Central memory CD8-positive, alpha-beta T cell (primary cell): Measurements from ENCODE around the gene MDM4.

ENCODE experiments used
- ATAC-seq: fragments of 150-1000 bp; cut with Tn5 transposase; replicated peaks from 2 replicates; pipeline ENCODE4 v1.10.0; 2022; ENCODE audit warnings: mild to moderate bottlenecking, moderate FRiP score, moderate number of reproducible peaks; ENCODE audit not compliant: poor library complexity, severe bottlenecking; ENCODE audit errors: extremely low read depth
- DNase-seq, 2 donors: peaks; one replicate each; pipeline ENCODE4 v3.0.0; 2021; ENCODE audit warnings: low spot score in 2 of 2
- H3K27ac Mint-ChIP-seq: one replicate; pipeline ENCODE4 v1.8.0; 2022; ENCODE audit warnings: low read depth, mild to moderate bottlenecking, moderate library complexity, mixed read lengths
- H3K27me3 Mint-ChIP-seq: one replicate; pipeline ENCODE4 v1.8.0; 2022; ENCODE audit warnings: mixed read lengths
- H3K36me3 Mint-ChIP-seq: one replicate; pipeline ENCODE4 v1.8.0; 2022; ENCODE audit warnings: mild to moderate bottlenecking, moderate library complexity, mixed read lengths; ENCODE audit not compliant: insufficient read depth
- H3K4me1 Mint-ChIP-seq: one replicate; pipeline ENCODE4 v1.8.0; 2022; ENCODE audit warnings: mixed read lengths
- H3K4me3 Mint-ChIP-seq: one replicate; pipeline ENCODE4 v1.8.0; 2022; ENCODE audit warnings: mild to moderate bottlenecking, moderate library complexity, mixed read lengths
- H3K9me3 Mint-ChIP-seq: one replicate; pipeline ENCODE4 v1.8.0; 2022; ENCODE audit warnings: mixed read lengths

Gene MDM4

DNA sequence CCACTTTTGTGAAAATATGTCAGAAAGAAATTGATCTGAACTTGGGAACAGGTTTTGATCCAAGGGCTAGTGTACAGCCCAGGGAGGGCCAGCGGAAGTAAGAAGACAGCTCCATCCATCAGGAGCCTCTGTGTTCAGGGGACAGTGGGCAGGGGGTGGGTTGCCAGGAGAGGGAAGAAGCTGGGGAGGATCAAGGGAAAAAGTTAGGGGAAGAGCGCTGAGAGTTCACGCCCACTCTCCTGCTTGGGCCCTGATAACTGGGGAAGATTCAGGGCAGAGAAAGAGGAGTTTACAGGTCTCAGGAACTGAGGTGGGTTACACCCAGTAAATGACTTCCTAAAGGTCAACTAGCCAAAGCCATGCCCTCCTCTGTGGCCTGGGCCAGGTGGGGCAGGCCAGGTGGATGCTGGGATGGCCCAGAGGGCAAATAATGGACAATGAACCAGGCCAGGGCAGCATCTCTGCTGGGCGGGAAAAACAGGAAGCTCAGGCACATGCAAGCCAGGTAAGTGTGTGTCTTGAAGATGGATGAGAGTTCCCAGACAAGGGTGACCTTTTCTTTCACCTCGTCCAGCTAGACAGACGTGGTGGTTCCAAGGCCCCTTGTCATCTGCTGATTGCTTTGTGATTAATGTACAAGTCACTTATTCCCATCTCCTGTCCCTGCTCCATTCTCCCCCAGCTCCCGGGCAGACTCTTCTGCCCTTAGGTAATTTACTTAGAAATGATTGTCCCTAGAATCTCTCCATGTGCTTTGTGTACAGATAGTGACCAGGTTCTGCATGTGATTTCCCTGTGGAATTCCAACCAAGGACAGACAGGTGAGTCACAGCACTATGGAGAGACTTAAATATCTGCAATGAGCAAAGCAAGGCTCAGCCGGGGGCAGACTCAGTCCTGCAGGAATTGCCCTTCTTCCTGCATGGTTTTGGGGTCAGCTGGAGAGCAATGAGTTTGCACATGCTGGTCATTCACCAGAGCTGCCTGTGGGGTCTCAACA, 57.0 kb downstream of the MDM4 start:
- no peaks in the 10 kb centered on the region for H3K27me3 Mint-ChIP-seq
- no peak overlapping the region for H3K4me3 Mint-ChIP-seq
- no peaks in the 10 kb centered on the region for H3K4me1 Mint-ChIP-seq
- ATAC-seq: no peak
- peaks cover 10% of the 10 kb centered on the region for H3K36me3 Mint-ChIP-seq
- no peak for DNase-seq
- no peak overlapping the region for H3K27ac Mint-ChIP-seq
- H3K9me3 Mint-ChIP-seq: no peaks in the 10 kb centered on the region

DNA sequence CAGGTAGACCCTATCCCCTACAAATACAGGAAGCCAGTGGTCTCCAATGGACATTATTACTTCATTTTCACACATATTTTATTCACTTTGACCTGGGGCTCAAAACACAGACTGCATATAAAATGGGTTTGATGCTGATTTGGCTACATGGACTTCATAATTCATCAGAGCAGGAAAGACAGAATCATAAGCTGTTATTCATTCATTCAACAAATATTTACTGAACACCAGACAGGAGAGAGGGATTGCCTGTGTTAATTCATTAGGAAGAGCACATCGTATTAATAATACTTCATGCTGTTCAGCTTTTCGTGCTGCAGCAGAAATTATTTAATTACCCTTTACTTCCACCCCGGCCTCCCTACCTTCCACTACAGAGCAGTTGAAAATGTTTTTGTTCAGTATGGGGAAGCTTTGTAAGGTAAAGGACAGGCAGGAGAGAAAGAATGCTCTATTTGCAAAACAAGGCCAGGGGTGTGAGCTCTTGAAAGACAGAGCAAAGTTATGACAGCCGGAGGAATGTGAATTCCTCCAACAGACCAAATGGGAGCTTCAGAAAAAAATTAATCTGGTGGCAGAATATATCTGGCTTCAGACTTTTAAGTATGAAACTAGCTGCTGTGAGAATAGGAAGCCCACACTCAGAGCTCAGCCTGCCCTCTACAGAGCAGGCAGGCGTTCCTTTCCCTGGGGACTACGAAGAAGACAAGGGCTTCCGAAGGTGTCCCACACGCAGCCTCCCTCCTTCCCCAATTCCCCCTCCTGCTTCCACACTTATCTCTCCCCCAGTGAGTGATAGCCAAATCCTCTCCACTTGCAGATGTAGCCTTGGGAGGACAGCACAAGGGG, 58.0 kb downstream of the MDM4 start:
- Mint-ChIP-seq H3K27me3 (no peaks in the 10 kb centered on the region), H3K4me1 (peaks cover 8% of the 10 kb centered on the region), H3K36me3 (peaks cover 13% of the 10 kb centered on the region), H3K27ac (no peak overlapping the region), H3K9me3 (no peaks in the 10 kb centered on the region), H3K4me3 (no peak overlapping the region)
- no peak for ATAC-seq
- no peak for DNase-seq

DNA sequence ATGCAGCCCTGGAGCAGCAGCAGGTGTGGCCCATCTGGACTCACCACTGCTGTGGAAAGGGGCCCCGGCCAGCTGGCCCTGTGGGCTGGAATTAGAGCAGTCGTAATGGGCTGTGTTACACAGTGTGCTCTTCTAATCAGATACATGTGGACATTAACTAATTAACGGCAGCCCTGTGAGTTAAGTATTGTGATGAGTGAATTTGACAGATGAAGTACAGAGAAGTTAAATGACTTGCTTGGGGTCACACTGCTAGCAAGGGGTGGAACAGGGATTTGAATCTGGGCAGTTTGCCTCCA, 58.6 kb downstream of the MDM4 start:
- H3K4me3 Mint-ChIP-seq: no peak overlapping the region
- H3K27ac Mint-ChIP-seq: no peak overlapping the region
- no peaks in the 10 kb centered on the region for H3K9me3 Mint-ChIP-seq
- no peaks in the 10 kb centered on the region for H3K27me3 Mint-ChIP-seq
- no peak for ATAC-seq
- peaks cover 8% of the 10 kb centered on the region for H3K4me1 Mint-ChIP-seq
- DNase-seq: no peak
- H3K36me3 Mint-ChIP-seq: peaks cover 13% of the 10 kb centered on the region

DNA sequence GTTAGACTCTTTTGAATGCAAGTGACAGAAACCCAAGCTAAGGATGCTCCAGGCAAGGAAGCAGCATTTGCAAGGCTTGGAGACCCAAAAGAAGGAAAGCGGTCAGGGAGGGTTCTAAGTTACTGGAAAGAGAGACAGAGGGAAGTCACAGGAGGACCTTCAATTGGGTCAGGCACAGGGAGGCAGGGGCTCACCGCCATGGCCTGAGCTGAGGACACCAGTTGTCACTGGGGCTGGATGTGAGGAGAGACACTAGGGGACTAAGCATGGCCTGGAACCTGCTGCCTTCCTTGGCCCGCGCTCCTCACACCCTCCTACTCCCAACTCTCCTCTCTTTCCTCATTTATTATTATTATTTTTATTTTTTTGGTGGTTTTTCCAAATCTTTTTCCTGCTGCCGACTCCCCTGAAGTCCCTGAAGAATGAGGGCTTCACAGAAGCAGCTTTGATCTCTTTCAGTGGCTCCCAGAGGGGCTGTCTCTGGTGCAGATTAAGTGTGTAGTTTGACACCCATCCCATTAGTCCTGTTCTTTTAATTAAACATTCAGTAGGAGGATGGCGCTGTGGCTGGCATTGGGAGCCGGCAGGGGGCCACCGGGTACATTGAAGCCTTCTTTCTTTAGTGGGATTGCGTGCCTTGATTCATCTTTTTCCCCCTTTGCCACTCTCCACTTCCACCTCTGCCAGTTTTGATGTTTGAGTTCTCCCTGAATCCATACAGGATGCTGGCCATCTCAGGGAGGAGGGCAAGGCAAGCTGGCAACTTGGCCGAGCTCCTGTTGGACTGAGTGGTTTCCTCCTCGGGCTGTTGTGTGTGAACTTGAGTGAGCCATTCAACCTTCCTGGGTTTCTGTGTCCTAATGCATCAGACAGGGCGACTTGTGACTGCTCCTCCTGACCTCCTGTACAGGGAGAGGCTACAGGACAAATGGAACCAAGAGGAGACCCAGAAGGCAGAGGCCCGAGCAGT, 59.3 kb downstream of the MDM4 start:
- ATAC-seq (no peak), DNase-seq (no peak)
- Mint-ChIP-seq H3K4me3 (no peak overlapping the region), H3K4me1 (peaks cover 15% of the 10 kb centered on the region), H3K36me3 (peaks cover 15% of the 10 kb centered on the region), H3K27me3 (no peaks in the 10 kb centered on the region), H3K9me3 (no peaks in the 10 kb centered on the region), H3K27ac (peak overlapping the region; percentile 50)

DNA sequence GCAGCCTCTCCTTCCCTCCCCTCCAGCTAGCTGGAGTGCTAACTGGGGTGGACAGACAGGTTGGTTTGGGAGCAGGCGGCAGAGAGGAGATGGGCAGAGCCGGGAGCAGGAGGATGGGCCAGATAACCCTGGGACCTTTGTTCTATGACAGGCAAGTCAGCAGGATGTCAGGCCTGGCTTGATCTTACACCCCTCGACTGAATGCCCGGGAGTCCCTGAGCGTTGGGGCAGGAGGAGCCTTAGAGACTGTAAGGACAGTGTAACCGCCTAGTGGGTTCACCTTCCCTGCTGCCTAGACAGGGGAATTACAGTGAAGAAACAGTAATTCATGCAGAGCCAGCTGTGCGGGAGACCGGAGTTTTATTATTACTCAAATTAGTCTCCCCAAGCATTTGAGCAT, 60.2 kb downstream of the MDM4 start:
- no peaks in the 10 kb centered on the region for H3K27me3 Mint-ChIP-seq
- DNase-seq: no peak
- no peak overlapping the region for H3K4me3 Mint-ChIP-seq
- no peaks in the 10 kb centered on the region for H3K9me3 Mint-ChIP-seq
- H3K36me3 Mint-ChIP-seq: peaks cover 11% of the 10 kb centered on the region
- H3K27ac Mint-ChIP-seq: peak overlapping the region; percentile 50
- H3K4me1 Mint-ChIP-seq: peaks cover 16% of the 10 kb centered on the region
- ATAC-seq: no peak

DNA sequence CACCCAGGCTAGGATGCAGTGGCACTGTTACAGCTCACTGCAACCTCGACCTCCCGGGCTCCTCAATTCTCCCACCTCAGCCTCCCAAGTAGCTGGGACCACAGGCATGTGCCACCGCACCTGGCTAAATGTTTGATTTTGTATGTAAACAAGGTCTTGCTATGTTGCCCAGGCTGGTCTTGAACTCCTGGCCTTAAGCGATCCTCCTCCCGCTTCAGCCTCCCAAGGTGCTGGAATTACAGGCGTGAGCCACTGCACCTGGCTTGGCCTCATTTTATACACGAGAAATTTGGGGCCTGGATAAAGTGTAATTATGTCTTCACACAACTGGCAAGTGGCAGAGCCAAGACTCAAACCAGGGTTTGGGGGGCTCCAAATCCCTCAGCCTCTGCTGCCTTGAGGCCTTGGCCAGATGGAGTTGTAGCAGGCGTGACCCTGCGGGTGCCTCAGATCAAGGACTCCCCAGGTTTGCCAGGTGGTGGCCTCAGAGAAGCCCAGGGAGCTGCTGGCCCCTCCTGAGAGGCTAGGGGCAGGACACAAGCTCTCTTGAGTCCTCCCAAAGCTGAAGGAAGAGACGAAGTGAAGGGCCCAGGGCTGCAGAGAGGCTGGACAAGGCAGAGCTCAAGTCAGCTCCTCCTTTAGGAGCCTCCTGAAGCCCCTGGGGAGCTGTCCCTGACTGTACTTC, 61.7 kb downstream of the MDM4 start:
- DNase-seq: no peak
- Mint-ChIP-seq H3K36me3 (peaks cover 12% of the 10 kb centered on the region), H3K4me1 (peaks cover 16% of the 10 kb centered on the region), H3K9me3 (no peaks in the 10 kb centered on the region), H3K4me3 (no peak overlapping the region), H3K27ac (peak overlapping the region; percentile 76), H3K27me3 (no peaks in the 10 kb centered on the region)
- no peak for ATAC-seq

DNA sequence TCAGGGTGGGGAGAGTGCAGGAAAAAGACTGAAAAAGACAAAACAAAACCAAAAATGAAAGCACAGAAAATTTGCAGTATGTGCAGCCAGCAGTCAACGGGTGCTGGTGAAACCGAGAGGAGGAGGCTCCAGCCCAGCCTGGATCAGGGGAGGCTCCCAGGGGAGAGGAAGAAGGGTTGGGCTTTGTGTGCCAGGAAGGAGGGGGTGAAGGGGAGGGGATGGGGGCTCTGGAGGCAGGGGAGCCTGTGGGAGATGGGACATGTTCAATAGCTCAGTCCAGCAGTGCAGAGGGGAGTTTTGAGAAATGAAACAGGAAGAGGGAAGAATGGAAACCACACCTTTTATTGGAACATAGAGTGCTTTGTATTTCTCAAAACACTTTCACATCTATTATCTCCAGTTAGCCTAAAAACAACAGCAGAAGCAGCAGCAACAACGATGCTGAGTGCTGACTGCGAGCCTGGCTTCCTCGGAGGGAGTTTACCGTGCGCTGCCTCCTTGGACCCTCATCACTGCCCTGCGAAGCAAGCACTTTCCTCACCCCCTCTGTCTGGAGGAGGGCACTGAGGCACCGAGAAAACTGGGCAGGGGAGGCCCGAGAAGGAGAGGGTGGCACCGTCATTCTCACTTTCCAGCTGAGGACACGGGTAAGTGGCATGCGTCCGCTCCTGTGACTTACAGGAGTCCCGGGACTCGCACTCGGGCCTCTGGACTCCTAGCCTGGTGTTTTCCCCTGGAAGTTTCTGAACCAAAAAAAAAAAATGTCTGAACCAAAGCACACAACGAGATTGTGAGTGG, 62.9 kb downstream of the MDM4 start:
- DNase-seq (no peak), ATAC-seq (peak; percentile 43)
- Mint-ChIP-seq H3K36me3 (peaks cover 10% of the 10 kb centered on the region), H3K27me3 (no peaks in the 10 kb centered on the region), H3K27ac (peak overlapping the region; percentile 76), H3K4me3 (peak overlapping the region; percentile 74), H3K9me3 (no peaks in the 10 kb centered on the region), H3K4me1 (peaks cover 16% of the 10 kb centered on the region)

DNA sequence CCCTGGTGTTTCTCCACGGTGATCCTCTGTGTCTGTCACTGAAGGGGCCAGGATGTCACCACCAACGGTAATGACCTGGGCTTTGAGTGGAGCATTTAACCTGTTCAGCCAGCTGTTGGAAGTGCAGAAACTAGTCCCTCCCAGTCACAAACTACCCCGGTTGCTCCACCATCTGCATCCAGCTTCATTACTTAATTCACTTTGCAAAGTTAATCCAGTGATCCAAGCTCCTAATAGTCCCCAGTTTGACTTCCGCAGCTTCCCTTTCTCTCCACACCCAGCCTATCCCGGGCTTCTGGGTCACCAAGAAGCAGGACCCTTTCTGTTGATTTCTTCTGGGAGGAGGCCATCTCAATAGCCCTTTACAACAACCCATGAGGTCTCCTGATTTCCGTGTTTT, 63.5 kb downstream of the MDM4 start:
- DNase-seq (no peak), ATAC-seq (no peak)
- peak overlapping the region; percentile 32 for H3K27ac Mint-ChIP-seq
- H3K9me3 Mint-ChIP-seq: no peaks in the 10 kb centered on the region
- H3K4me1 Mint-ChIP-seq: peaks cover 16% of the 10 kb centered on the region
- H3K27me3 Mint-ChIP-seq: no peaks in the 10 kb centered on the region
- H3K4me3 Mint-ChIP-seq: peak overlapping the region; percentile 74
- peaks cover 10% of the 10 kb centered on the region for H3K36me3 Mint-ChIP-seq

DNA sequence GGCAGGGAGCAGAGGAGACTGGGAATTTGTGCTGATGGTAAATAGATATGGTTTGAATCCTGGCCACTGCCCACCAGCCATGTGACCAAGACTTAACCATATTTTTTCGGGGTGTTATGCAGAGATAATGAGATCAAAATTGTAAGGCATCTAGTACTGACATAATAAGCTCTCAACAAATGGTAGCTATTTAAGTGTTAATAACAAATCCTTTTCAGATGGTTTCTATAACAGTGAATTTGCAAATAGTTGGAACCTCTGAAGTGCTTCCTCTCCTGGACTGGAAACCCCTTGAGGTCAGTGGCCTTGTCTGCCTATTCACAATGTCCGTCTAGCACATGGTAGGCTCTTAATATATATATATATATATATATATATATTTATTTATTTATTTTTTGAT, 64.7 kb downstream of the MDM4 start:
- DNase-seq (no peak), ATAC-seq (no peak)
- Mint-ChIP-seq H3K36me3 (peaks cover 10% of the 10 kb centered on the region), H3K27me3 (no peaks in the 10 kb centered on the region), H3K9me3 (no peaks in the 10 kb centered on the region), H3K4me1 (peaks cover 16% of the 10 kb centered on the region), H3K27ac (peak overlapping the region; percentile 32), H3K4me3 (no peak overlapping the region)

DNA sequence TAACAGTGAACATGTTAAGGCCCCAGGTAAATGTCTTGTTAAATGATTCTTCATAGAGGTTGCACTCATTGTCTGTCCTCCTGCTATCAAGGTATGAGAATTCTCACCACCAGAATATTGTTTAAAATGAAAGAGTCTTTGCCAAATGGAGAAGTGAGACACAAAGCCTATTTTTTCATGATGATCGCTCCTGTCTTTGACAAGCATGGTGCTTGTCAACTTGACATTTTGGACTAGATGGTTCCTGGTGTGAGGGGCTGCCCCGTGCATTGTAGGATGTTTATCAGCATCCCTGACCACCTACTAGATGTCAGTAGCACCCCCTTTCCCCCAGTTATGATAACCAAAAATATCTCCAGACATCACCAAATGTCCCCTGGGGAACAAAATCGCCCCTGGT, 65.6 kb downstream of the MDM4 start:
- peaks cover 10% of the 10 kb centered on the region for H3K36me3 Mint-ChIP-seq
- no peaks in the 10 kb centered on the region for H3K9me3 Mint-ChIP-seq
- H3K4me1 Mint-ChIP-seq: peaks cover 16% of the 10 kb centered on the region
- ATAC-seq (no peak), DNase-seq (no peak)
- H3K27ac Mint-ChIP-seq: no peak overlapping the region
- no peaks in the 10 kb centered on the region for H3K27me3 Mint-ChIP-seq
- H3K4me3 Mint-ChIP-seq: no peak overlapping the region

DNA sequence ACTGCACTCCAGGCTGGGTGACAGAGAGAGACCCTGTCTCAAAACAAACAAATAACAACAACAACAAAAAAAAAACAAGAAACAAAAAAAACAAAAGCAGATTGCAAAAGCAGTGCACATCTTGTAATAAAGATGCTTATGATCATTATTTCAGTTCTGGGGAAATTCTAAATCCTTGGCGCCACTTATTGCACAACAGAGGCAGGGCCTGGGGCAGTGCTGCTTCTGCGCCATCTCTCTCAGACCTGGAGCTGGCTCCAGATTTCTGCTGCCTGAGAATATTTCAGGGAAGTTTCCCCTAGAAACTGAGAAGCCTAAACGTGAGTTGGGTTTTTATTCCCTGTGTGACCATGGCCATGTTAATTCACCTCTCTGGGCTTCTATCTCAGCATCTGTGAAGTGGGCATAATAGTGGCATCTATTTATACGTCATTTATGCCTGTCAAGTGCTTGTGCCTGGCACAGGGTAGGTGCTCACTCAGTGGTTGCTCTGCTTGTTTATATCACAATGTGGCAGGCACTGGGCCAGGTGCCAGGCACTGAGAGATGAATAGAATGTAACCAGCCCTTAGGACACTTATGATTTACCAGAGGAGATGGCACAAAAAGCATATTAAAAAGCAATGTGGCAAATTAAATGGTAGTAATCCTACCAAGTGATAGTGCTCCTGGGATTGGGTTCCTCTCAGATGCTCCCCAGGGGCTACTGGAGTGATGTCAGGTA, 67.9 kb downstream of the MDM4 start:
- no peak overlapping the region for H3K4me3 Mint-ChIP-seq
- H3K36me3 Mint-ChIP-seq: peaks cover 7% of the 10 kb centered on the region
- H3K27me3 Mint-ChIP-seq: no peaks in the 10 kb centered on the region
- peaks cover 8% of the 10 kb centered on the region for H3K4me1 Mint-ChIP-seq
- no peak overlapping the region for H3K27ac Mint-ChIP-seq
- no peak for DNase-seq
- H3K9me3 Mint-ChIP-seq: no peaks in the 10 kb centered on the region
- no peak for ATAC-seq
